Melanocyte of skin (primary cell): ENCODE results near the gene APOBEC3G. TPM values are rescaled to one million over a fixed set of nuclear protein-coding genes. Genes with fewer than 3 reads are reported as not detected.

Source experiments
- small RNA-seq, 2 donors: library from RNA; depleted of rRNA; stranded (forward); fragments of <200 nt; gene quantifications; one replicate each; pipeline ENCODE3, GENCODE V24; 2012
- total RNA-seq, 2 donors: library from RNA; depleted of rRNA; stranded (reverse); fragments of >200 nt; gene quantifications; 2 replicates each; pipeline ENCODE4 v1.2.3, GENCODE V29; 2012

APOBEC3G gene
- 10 to 100 TPM; 25.0 to 25.8 TPM for total RNA-seq

GRCh38 chr22:39077026-39077840 is at the start of gene APOBEC3G:
TSS of gene APOBEC3G (plus strand) at chr22:39077275. CDS start at chr22:39077362, 87 bp downstream.

GRCh38 chr22:39040538-39041296 is 36.4 kb upstream of the APOBEC3G start, which contains the start of gene APOBEC3F:
TSS of gene APOBEC3F (plus strand) at chr22:39040864. CDS start at chr22:39040961, 97 bp downstream.

GRCh38 chr22:39097098-39098020 is 20.3 kb downstream of the APOBEC3G start, which contains the start of gene APOBEC3H:
TSS of gene APOBEC3H (plus strand) at chr22:39097244. CDS start at chr22:39100279, 3,035 bp downstream.

Small RNA genes within 50 kb of the gene (small RNA-seq; reads per million reads assigned to genes)
- 0 reads per million in 2 donors for gene AL022318.2
- 0 reads per million in 2 donors for gene COX5BP7

Other genes with a start within 250 kb of the APOBEC3G start
- gene NPTXR, start 233.2 kb upstream of the APOBEC3G start, total RNA-seq = under 1 TPM; under 0.01 to 0.69 TPM
- gene CBX6, start 205.1 kb upstream of the APOBEC3G start, total RNA-seq = 10 to 100 TPM; 39.2 to 44.3 TPM
- not detected for gene APOBEC3A, start 119.7 kb upstream of the APOBEC3G start, total RNA-seq
- gene APOBEC3B, start 94.9 kb upstream of the APOBEC3G start, total RNA-seq = 1 to 10 TPM; 3.4 to 4.0 TPM
- 10 to 100 TPM; 15.5 to 19.6 TPM for gene APOBEC3C, start 63.0 kb upstream of the APOBEC3G start, total RNA-seq
- 1 to 10 TPM; 5.9 to 7.3 TPM for gene APOBEC3D, start 56.1 kb upstream of the APOBEC3G start, total RNA-seq
- 1 to 10 TPM; 4.1 to 8.0 TPM for gene APOBEC3F, start 36.4 kb upstream of the APOBEC3G start, total RNA-seq
- gene APOBEC3H, start 20.0 kb downstream of the APOBEC3G start, total RNA-seq = under 1 TPM in 1 of 2 donors, not detected in 1; 0.69 TPM
- 1 to 10 TPM; 2.0 to 3.8 TPM for gene CBX7, start 75.4 kb downstream of the APOBEC3G start, total RNA-seq
- gene PDGFB, start 167.7 kb downstream of the APOBEC3G start, total RNA-seq = not detected
- gene RPL3, start 242.3 kb downstream of the APOBEC3G start, total RNA-seq = 1,000 to 10,000 TPM in 1 of 2 donors, 100 to 1,000 TPM in 1; 905 to 1,405 TPM